Measurements from ENCODE around the gene TAS1R2. TPM values are rescaled to one million over a fixed set of nuclear protein-coding genes. Genes with fewer than 3 reads are reported as not detected.

The TAS1R2 gene
- total and polyA plus RNA-seq, 2 of the 13 experiments (the other 11 are each of a cell fraction or from before 2014, with no cell fraction given), result not detected

DNA sequence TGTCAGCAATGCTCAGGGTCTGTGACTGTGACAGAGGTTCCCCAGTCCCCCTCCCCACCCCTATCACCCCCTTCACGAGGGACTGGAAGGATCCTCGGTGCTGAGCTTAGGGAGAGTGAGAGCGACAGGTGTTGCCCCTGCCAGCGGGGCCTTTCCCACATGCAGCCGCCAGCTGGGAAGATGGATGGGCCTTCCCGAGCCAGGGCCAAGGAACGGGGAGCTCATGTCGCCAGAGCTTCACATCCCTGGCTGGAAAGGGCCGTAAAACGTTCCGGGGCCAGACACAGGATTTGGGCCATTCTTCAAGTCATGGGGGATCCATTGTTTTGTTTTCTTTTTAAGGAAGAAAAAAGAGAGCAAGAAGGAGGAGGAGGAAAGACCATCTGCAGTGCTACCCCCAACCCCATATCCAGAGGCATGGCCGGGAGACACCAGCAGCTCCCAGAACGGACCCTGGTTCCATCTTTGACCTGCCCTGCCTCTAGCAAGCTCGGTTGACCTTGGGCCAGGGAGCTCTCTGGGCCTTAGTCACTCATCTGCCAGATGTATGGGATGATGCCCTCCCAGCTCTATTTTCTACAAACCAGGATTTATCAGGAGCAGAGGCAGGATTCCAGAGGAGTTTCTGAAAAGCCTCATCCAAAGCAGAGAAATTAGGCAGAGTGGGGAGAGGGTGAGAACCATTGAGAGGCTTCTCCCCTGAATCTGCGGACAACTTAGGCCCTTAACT, 54.1 kb downstream of the TAS1R2 start:
- Histone ChIP-seq H3K9ac (ENCODE audit: insufficient read depth, low read depth, low read length) (no peak overlapping the region), H3K4me1 (ENCODE audit: insufficient read depth, low read length) (no peaks in the 10 kb centered on the region), H3K79me2 (ENCODE audit: insufficient read depth, low read length) (no peaks in the 10 kb centered on the region), H4K20me1 (ENCODE audit: insufficient read depth, low read length) (no peaks in the 10 kb centered on the region), H3K27ac (ENCODE audit: extremely low read length, insufficient read depth, low read length) (no peak overlapping the region), H3K4me2 (ENCODE audit: low read depth, low read length) (no peak overlapping the region), H2AFZ (ENCODE audit: low read length) (no peak overlapping the region), H3K9me3 (ENCODE audit: low read length) (no peaks in the 10 kb centered on the region), H3K4me3 (replicated peaks in 1 of 3; ENCODE audit: insufficient read depth in 1 of 3, low read depth in 2 of 3, low read length in 3 of 3) (no peak overlapping the region), H3K36me3 (replicated peaks in 1 of 2; ENCODE audit: control insufficient read depth in 1 of 2, insufficient read depth in 2 of 2, low read length in 2 of 2) (no peaks in the 10 kb centered on the region), H3K27me3 (ENCODE audit: control insufficient read depth in 1 of 2, insufficient read depth in 2 of 2, low read length in 2 of 2) (peaks cover 5 to 29% of the 10 kb centered on the region in 2 experiments; a peak in 3 of 5 replicates)
- no TSS peak for BruUV-seq (replicated peaks)
- ChIA-PET CTCF (ENCODE audit: low intra/inter-chr PET ratio, low total read pairs) (no interaction called here), POLR2A (no interaction called here)
- in situ Hi-C loops (cut with HindIII; ENCODE audit: extremely low pct_ligation_motif_present, low pct_unique_long_range_greater_than_20kb), result no loop called here
- DNase-seq (ENCODE audit: low spot score), result no peak
- intact Hi-C loops (cut with micrococcal nuclease; ENCODE audit: unreplicated experiment), result no loop called here
- no peak for FAIRE-seq
- 22% methylated on average over 7 of the region's 15 CpGs for WGBS (ENCODE audit: low lambda C conversion rate)
- ATAC-seq, result peak; percentile 59; the same call in 1 of the 3 replicates
- no peak for TF ChIP-seq NR2F1 (CRISPR knock-in tag; IDR thresholded peaks at IDR 0.05)
- TF ChIP-seq, protein P1, sequence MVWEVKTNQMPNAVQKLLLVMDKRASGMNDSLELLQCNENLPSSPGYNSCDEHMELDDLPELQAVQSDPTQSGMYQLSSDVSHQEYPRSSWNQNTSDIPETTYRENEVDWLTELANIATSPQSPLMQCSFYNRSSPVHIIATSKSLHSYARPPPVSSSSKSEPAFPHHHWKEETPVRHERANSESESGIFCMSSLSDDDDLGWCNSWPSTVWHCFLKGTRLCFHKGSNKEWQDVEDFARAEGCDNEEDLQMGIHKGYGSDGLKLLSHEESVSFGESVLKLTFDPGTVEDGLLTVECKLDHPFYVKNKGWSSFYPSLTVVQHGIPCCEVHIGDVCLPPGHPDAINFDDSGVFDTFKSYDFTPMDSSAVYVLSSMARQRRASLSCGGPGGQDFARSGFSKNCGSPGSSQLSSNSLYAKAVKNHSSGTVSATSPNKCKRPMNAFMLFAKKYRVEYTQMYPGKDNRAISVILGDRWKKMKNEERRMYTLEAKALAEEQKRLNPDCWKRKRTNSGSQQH (CRISPR knock-in tag; IDR thresholded peaks at IDR 0.05; ENCODE audit: low read depth), result no peak
- no peak for TF ChIP-seq DNMT1 (CRISPR knock-in tag; IDR thresholded peaks at IDR 0.05)
- no peak for TF ChIP-seq ZNF367 (CRISPR knock-in tag; IDR thresholded peaks at IDR 0.05; ENCODE audit: borderline replicate concordance)
- TF ChIP-seq ZNF138 (CRISPR knock-in tag; IDR thresholded peaks at IDR 0.05; ENCODE audit: low read depth), result no peak
- TF ChIP-seq ZNF572 (CRISPR knock-in tag; IDR thresholded peaks at IDR 0.05), result no peak
- TF ChIP-seq THYN1 (CRISPR knock-in tag; IDR thresholded peaks at IDR 0.05; ENCODE audit: borderline replicate concordance, low read depth), result no peak
- TF ChIP-seq HNRNPLL (IDR thresholded peaks at IDR 0.05; ENCODE audit: low read depth, low read length, poor library complexity, severe bottlenecking), result no peak
- TF ChIP-seq RELA (CRISPR knock-in tag; IDR thresholded peaks at IDR 0.05), result no peak
- TF ChIP-seq, protein P2, sequence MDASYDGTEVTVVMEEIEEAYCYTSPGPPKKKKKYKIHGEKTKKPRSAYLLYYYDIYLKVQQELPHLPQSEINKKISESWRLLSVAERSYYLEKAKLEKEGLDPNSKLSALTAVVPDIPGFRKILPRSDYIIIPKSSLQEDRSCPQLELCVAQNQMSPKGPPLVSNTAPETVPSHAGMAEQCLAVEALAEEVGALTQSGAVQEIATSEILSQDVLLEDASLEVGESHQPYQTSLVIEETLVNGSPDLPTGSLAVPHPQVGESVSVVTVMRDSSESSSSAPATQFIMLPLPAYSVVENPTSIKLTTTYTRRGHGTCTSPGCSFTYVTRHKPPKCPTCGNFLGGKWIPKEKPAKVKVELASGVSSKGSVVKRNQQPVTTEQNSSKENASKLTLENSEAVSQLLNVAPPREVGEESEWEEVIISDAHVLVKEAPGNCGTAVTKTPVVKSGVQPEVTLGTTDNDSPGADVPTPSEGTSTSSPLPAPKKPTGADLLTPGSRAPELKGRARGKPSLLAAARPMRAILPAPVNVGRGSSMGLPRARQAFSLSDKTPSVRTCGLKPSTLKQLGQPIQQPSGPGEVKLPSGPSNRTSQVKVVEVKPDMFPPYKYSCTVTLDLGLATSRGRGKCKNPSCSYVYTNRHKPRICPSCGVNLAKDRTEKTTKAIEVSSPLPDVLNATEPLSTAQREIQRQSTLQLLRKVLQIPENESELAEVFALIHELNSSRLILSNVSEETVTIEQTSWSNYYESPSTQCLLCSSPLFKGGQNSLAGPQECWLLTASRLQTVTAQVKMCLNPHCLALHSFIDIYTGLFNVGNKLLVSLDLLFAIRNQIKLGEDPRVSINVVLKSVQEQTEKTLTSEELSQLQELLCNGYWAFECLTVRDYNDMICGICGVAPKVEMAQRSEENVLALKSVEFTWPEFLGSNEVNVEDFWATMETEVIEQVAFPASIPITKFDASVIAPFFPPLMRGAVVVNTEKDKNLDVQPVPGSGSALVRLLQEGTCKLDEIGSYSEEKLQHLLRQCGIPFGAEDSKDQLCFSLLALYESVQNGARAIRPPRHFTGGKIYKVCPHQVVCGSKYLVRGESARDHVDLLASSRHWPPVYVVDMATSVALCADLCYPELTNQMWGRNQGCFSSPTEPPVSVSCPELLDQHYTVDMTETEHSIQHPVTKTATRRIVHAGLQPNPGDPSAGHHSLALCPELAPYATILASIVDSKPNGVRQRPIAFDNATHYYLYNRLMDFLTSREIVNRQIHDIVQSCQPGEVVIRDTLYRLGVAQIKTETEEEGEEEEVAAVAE (CRISPR knock-in tag; IDR thresholded peaks at IDR 0.05; ENCODE audit: borderline replicate concordance), result no peak
- TF ChIP-seq, protein P3, sequence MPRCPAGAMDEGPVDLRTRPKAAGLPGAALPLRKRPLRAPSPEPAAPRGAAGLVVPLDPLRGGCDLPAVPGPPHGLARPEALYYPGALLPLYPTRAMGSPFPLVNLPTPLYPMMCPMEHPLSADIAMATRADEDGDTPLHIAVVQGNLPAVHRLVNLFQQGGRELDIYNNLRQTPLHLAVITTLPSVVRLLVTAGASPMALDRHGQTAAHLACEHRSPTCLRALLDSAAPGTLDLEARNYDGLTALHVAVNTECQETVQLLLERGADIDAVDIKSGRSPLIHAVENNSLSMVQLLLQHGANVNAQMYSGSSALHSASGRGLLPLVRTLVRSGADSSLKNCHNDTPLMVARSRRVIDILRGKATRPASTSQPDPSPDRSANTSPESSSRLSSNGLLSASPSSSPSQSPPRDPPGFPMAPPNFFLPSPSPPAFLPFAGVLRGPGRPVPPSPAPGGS (CRISPR knock-in tag; IDR thresholded peaks at IDR 0.05), result no peak
- no peak for TF ChIP-seq THAP11 (CRISPR knock-in tag; IDR thresholded peaks at IDR 0.05)
- TF ChIP-seq, protein P4, sequence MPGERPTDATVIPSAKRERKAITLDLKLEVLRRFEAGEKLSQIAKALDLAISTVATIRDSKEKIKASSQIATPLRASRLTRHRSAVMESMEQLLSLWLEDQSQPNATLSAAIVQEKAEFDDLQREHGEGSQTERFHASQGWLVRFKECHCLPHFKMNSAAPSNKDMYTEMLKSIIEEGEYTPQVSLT (CRISPR knock-in tag; IDR thresholded peaks at IDR 0.05; ENCODE audit: borderline replicate concordance, low read depth), result no peak
- no peak for TF ChIP-seq ZBTB38 (CRISPR knock-in tag; IDR thresholded peaks at IDR 0.05)
- TF ChIP-seq, protein P5, sequence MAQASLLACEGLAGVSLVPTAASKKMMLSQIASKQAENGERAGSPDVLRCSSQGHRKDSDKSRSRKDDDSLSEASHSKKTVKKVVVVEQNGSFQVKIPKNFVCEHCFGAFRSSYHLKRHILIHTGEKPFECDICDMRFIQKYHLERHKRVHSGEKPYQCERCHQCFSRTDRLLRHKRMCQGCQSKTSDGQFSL (CRISPR knock-in tag; IDR thresholded peaks at IDR 0.05), result no peak
- TF ChIP-seq NFKB2 (CRISPR knock-in tag; IDR thresholded peaks at IDR 0.05; ENCODE audit: borderline replicate concordance), result no peak

All from HepG2 (cell line).